ENCODE measurements around the gene BLTP3A.

BLTP3A gene

DNA sequence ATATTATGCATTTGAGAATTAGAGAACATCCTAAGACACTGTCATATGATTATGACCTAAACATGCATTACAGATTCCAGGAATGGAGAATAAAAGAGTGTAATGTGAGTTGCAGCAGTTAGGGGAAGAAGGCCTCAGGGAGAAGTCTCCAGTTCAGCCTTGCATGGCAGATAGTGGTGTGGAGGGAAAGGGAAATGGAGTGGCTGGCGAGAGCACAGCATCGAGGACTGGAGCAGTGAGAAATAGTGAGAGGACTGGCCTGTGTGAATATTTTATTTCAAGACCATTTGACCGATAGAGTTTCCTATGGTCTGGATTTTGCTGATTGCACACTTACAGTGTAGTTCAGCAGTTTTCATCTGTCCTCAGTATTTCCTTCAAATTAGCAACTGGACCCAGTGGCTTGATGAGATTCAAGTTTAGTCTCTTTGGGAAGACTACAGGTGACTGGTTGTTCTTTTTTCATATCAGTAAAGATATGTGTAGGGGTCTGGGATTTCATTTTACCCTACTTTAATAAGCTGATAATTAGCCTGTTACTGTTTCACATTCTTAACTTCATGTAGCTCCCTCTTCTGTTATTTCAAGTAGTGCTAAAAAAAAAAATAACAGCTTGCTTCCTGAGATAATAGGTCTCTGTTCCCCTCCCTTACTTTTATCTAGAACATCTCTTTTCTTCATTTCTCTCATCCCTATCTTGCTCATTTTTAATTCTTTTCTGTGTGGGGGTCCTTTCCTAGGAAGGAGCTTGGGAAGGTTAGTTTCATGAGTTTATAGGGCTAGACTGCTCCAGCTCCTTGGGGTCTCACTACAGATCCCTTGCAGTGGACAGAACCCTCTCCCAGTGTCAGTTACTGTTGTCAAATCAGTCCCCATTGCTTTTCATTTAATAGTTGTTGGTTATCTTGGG, 27.9 kb downstream of the BLTP3A start:
- Histone ChIP-seq H3K36me3 (ENCODE audit: insufficient read depth, insufficient read length, low read length) (peaks cover 14% of the 10 kb centered on the region), H3K9ac (ENCODE audit: insufficient read length, low read depth) (no peak overlapping the region), H3K4me1 (ENCODE audit: insufficient read depth, insufficient read length) (no peaks in the 10 kb centered on the region), H3K4me3 (ENCODE audit: insufficient read length, low read depth) (no peak overlapping the region), H3K27me3 (ENCODE audit: insufficient read depth, insufficient read length) (no peaks in the 10 kb centered on the region), H3K9me3 (ENCODE audit: insufficient read depth, low read length) (no peaks in the 10 kb centered on the region)
- TF ChIP-seq ZNF274 (IDR thresholded peaks at IDR 0.05; ENCODE audit: low read depth, low read length) (no peak), YY1 (IDR thresholded peaks at IDR 0.05; ENCODE audit: insufficient read depth, insufficient read length) (no peak), SUZ12 (IDR thresholded peaks at IDR 0.05; ENCODE audit: extremely low read depth, insufficient read depth, insufficient read length) (no peak)
- DNase-seq (ENCODE audit: low read depth, low spot score), result no peak

DNA sequence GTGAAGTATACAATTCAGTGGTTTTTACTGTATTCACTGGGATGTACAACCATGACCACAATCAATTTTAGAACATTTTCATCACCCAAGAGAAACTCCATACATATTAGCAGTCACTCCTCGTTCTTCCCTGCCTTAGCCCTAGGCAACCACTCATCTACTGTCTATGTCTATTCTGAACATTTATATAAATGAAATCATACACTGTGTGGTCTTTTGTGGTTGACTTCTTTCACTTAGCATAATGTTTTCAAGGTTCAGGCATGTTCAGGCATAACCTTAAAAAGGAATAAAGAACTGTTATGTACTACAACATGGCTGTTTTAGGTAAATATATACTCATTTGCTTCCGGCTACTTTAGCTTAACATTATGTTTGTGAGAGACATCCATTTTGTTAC, 37.3 kb downstream of the BLTP3A start:
- H3K36me3 ChIP-seq (ENCODE audit: insufficient read depth, insufficient read length, low read length), result peaks cover 3% of the 10 kb centered on the region
- no peak for DNase-seq (ENCODE audit: low read depth, low spot score)
- H3K9ac ChIP-seq (ENCODE audit: insufficient read length, low read depth), result no peak overlapping the region
- TF ChIP-seq SUZ12 (IDR thresholded peaks at IDR 0.05; ENCODE audit: extremely low read depth, insufficient read depth, insufficient read length), result no peak
- no peak for TF ChIP-seq YY1 (IDR thresholded peaks at IDR 0.05; ENCODE audit: insufficient read depth, insufficient read length)
- TF ChIP-seq ZNF274 (IDR thresholded peaks at IDR 0.05; ENCODE audit: low read depth, low read length), result no peak
- H3K4me1 ChIP-seq (ENCODE audit: insufficient read depth, insufficient read length), result no peaks in the 10 kb centered on the region
- H3K4me3 ChIP-seq (ENCODE audit: insufficient read length, low read depth), result no peak overlapping the region
- no peaks in the 10 kb centered on the region for H3K9me3 ChIP-seq (ENCODE audit: insufficient read depth, low read length)
- no peaks in the 10 kb centered on the region for H3K27me3 ChIP-seq (ENCODE audit: insufficient read depth, insufficient read length)

DNA sequence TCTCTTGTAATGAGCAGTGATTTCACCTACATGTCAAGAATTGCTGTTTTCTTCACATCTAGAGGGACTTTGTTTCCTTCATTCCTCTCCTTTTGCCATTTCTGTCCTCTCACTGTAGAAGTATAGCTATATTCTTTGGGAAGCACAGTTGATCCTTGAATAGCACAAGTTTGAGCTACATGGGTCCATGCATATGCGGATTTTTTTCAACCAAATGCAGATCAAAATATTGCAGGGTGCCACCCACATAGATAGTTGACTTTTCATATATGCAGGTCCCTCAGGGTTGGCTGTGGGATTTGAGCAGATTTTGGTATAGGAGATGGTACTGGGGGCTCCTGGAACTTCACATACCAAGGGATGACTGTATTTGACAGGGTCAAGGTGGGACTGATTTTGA, 41.1 kb downstream of the BLTP3A start:
- no peak overlapping the region for H3K4me3 ChIP-seq (ENCODE audit: insufficient read length, low read depth)
- DNase-seq (ENCODE audit: low read depth, low spot score), result no peak
- H3K36me3 ChIP-seq (ENCODE audit: insufficient read depth, insufficient read length, low read length), result peaks cover 13% of the 10 kb centered on the region
- no peaks in the 10 kb centered on the region for H3K4me1 ChIP-seq (ENCODE audit: insufficient read depth, insufficient read length)
- no peaks in the 10 kb centered on the region for H3K9me3 ChIP-seq (ENCODE audit: insufficient read depth, low read length)
- H3K9ac ChIP-seq (ENCODE audit: insufficient read length, low read depth), result no peak overlapping the region
- TF ChIP-seq SUZ12 (IDR thresholded peaks at IDR 0.05; ENCODE audit: extremely low read depth, insufficient read depth, insufficient read length) (no peak), ZNF274 (IDR thresholded peaks at IDR 0.05; ENCODE audit: low read depth, low read length) (no peak), YY1 (IDR thresholded peaks at IDR 0.05; ENCODE audit: insufficient read depth, insufficient read length) (no peak)
- no peaks in the 10 kb centered on the region for H3K27me3 ChIP-seq (ENCODE audit: insufficient read depth, insufficient read length)

DNA sequence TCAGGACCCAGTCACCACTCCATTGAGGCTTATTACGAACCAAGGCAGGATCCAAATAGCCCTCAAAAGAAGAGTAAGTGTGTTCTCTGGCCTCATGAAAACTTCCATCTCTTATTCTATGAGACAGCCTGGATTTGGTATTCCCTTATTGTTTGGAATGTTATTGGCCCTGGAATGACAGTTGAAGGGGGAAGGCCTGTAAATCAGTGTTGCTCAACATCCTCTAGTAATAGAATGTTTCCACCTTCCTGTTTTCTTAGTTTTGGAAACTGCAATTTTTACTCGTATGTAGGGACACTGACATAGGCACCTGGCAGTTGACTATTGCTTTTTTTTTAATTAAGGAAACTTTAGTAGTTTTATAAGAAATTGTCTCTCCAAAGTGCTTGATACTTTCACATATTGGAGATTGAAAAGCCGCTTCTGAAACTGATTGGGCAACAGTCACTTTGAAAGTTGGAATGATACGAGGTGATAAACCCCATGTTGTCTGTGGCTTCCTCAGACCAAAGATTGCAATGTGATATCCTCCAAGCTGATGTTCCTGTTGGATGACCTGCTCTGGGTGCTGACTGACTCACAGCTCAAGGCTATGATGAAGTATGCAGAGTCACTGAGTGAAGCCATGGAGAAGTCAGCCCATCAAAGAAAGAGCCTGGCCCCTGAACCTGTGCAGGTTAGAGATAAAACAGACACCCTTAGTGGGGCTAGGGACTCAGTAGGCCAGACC, 43.1 kb downstream of the BLTP3A start:
- H3K36me3 ChIP-seq (ENCODE audit: insufficient read depth, insufficient read length, low read length), result peaks cover 13% of the 10 kb centered on the region
- H3K9ac ChIP-seq (ENCODE audit: insufficient read length, low read depth), result no peak overlapping the region
- no peaks in the 10 kb centered on the region for H3K4me1 ChIP-seq (ENCODE audit: insufficient read depth, insufficient read length)
- no peaks in the 10 kb centered on the region for H3K9me3 ChIP-seq (ENCODE audit: insufficient read depth, low read length)
- TF ChIP-seq SUZ12 (IDR thresholded peaks at IDR 0.05; ENCODE audit: extremely low read depth, insufficient read depth, insufficient read length) (no peak), ZNF274 (IDR thresholded peaks at IDR 0.05; ENCODE audit: low read depth, low read length) (no peak), YY1 (IDR thresholded peaks at IDR 0.05; ENCODE audit: insufficient read depth, insufficient read length) (no peak)
- H3K4me3 ChIP-seq (ENCODE audit: insufficient read length, low read depth), result no peak overlapping the region
- H3K27me3 ChIP-seq (ENCODE audit: insufficient read depth, insufficient read length), result no peaks in the 10 kb centered on the region
- no peak for DNase-seq (ENCODE audit: low read depth, low spot score)

DNA sequence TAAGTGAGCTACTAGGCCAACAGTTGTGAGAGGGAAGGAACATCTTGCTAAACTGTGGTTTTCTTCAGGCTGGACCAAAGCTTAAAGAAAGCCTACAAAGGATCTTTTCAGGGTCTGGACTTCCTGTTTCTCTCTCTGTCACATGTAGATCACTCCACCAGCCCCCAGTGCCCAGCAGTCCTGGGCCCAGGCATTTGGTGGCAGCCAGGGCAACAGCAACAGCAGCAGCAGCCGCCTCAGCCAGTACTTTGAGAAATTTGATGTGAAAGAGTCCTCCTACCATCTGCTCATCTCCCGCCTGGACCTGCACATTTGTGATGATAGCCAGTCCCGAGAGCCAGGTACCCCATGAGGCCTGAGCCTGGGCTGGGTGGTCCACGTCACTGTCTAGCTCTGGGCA, 44.1 kb downstream of the BLTP3A start:
- no peak for DNase-seq (ENCODE audit: low read depth, low spot score)

DNA sequence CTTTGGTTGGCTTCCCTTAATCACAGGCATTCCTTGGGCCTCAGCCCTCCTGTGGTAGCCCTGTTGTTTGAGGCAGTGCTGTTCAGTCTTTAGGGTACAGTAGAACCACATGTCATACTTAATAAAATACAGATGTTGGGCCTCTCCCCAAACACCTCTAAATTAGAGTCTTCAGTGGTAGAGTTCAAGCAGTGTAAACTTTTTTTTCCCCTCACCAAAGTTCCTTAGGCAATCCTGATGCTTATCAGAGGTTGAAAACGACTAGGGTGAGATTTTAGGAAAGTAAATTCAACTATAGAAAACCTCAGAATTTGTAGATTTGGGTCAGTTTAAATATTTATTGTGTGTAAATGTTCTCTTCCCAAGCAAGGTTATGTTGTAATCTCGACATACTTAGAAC, 44.6 kb downstream of the BLTP3A start:
- Histone ChIP-seq H3K9me3 (ENCODE audit: insufficient read depth, low read length) (no peaks in the 10 kb centered on the region), H3K27me3 (ENCODE audit: insufficient read depth, insufficient read length) (no peaks in the 10 kb centered on the region), H3K9ac (ENCODE audit: insufficient read length, low read depth) (no peak overlapping the region), H3K4me1 (ENCODE audit: insufficient read depth, insufficient read length) (no peaks in the 10 kb centered on the region), H3K4me3 (ENCODE audit: insufficient read length, low read depth) (no peak overlapping the region), H3K36me3 (ENCODE audit: insufficient read depth, insufficient read length, low read length) (peaks cover 13% of the 10 kb centered on the region)
- DNase-seq (ENCODE audit: low read depth, low spot score), result no peak
- no peak for TF ChIP-seq ZNF274 (IDR thresholded peaks at IDR 0.05; ENCODE audit: low read depth, low read length)
- no peak for TF ChIP-seq YY1 (IDR thresholded peaks at IDR 0.05; ENCODE audit: insufficient read depth, insufficient read length)
- TF ChIP-seq SUZ12 (IDR thresholded peaks at IDR 0.05; ENCODE audit: extremely low read depth, insufficient read depth, insufficient read length), result no peak

More for the DNA sequence above, 44.1 kb downstream of the BLTP3A start:
- TF ChIP-seq ZNF274 (IDR thresholded peaks at IDR 0.05; ENCODE audit: low read depth, low read length) (no peak), YY1 (IDR thresholded peaks at IDR 0.05; ENCODE audit: insufficient read depth, insufficient read length) (no peak)
- no peak overlapping the region for H3K9ac ChIP-seq (ENCODE audit: insufficient read length, low read depth)
- no peaks in the 10 kb centered on the region for H3K9me3 ChIP-seq (ENCODE audit: insufficient read depth, low read length)
- H3K27me3 ChIP-seq (ENCODE audit: insufficient read depth, insufficient read length), result no peaks in the 10 kb centered on the region
- H3K4me1 ChIP-seq (ENCODE audit: insufficient read depth, insufficient read length), result no peaks in the 10 kb centered on the region
- no peak overlapping the region for H3K4me3 ChIP-seq (ENCODE audit: insufficient read length, low read depth)
- H3K36me3 ChIP-seq (ENCODE audit: insufficient read depth, insufficient read length, low read length), result peaks cover 13% of the 10 kb centered on the region

DNA sequence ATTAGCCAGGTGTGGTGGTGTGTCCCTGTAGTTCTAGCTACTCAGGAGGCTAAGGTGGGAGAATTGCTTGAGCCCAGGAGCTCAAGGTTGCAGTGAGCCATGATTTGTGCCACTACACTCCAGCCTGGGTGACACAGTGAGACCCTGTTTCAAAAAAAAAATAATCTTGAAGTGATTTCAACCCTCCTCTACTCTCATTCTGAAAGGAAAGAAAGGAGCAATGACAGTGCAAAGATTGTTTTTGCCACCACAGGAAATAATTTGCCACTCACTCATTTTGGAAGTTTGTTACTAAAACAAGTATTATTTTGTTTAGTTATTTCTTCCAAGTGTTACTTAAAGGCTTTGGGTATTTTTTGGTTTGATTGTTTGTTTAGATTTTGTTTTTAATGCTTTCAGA, 45.6 kb downstream of the BLTP3A start:
- TF ChIP-seq SUZ12 (IDR thresholded peaks at IDR 0.05; ENCODE audit: extremely low read depth, insufficient read depth, insufficient read length) (no peak), YY1 (IDR thresholded peaks at IDR 0.05; ENCODE audit: insufficient read depth, insufficient read length) (no peak), ZNF274 (IDR thresholded peaks at IDR 0.05; ENCODE audit: low read depth, low read length) (no peak)
- Histone ChIP-seq H3K36me3 (ENCODE audit: insufficient read depth, insufficient read length, low read length) (peaks cover 13% of the 10 kb centered on the region), H3K9ac (ENCODE audit: insufficient read length, low read depth) (no peak overlapping the region), H3K27me3 (ENCODE audit: insufficient read depth, insufficient read length) (no peaks in the 10 kb centered on the region), H3K4me3 (ENCODE audit: insufficient read length, low read depth) (no peak overlapping the region), H3K4me1 (ENCODE audit: insufficient read depth, insufficient read length) (no peaks in the 10 kb centered on the region), H3K9me3 (ENCODE audit: insufficient read depth, low read length) (no peaks in the 10 kb centered on the region)
- DNase-seq (ENCODE audit: low read depth, low spot score), result no peak
